Activated T-helper 1 cell treated with anti-CD3 and anti-CD28 coated beads, Interleukin-12 subunit alpha, Interleukin-12 subunit beta, Interleukin-2, Interleukin-4 antibody, amounts not matched to agents 30 ng/mL and 10 ng/mL and 1 ng/mL, durations not matched to agents 14 hours and 24 hours and 36 hours (primary cell): Measurements from ENCODE around the gene FAT1. TPM values are rescaled to one million over a fixed set of nuclear protein-coding genes. Genes with fewer than 3 reads are reported as not detected.
"Not testable (repeated sequence)": the region's sequence is repeated elsewhere in the genome, so short reads cannot be mapped to it uniquely, and the experiment has no call there.

ENCODE experiments used
- DNase-seq: peaks from one replicate; pipeline ENCODE4 v3.0.0; 2021; ENCODE audit warnings: low spot score
- H3K27ac Mint-ChIP-seq: one replicate; pipeline ENCODE4 v1.8.0; 2021; ENCODE audit warnings: mild to moderate bottlenecking, mixed read lengths
- H3K27me3 Mint-ChIP-seq: one replicate; pipeline ENCODE4 v1.8.0; 2022; ENCODE audit warnings: mild to moderate bottlenecking, moderate library complexity, mixed read lengths; ENCODE audit not compliant: insufficient read depth
- H3K36me3 Mint-ChIP-seq: one replicate; pipeline ENCODE4 v1.8.0; 2021; ENCODE audit warnings: low read depth, mixed read lengths
- H3K4me1 Mint-ChIP-seq: one replicate; pipeline ENCODE4 v1.8.0; 2021; ENCODE audit warnings: low read depth, mixed read lengths
- H3K4me3 Mint-ChIP-seq: one replicate; pipeline ENCODE4 v1.8.0; 2021; ENCODE audit warnings: mild to moderate bottlenecking, moderate library complexity, mixed read lengths
- H3K9me3 Mint-ChIP-seq: one replicate; pipeline ENCODE4 v1.8.0; 2021; ENCODE audit warnings: mixed read lengths
- intact Hi-C: fragments of 100-400 bp; cut with micrococcal nuclease; formaldehyde crosslinking; loops from one replicate; pipeline ENCODE4 v1.15.1; 2024
- total RNA-seq: library from RNA; stranded (reverse); gene quantifications from 2 replicates; pipeline ENCODE4 v1.2.3, GENCODE V29; 2022

The FAT1 gene
- 0.03 and 0.15 TPM in 2 replicates for total RNA-seq

GRCh38 chr4:186723292-186724057 lies at the start of gene FAT1:
TSS of gene FAT1 (minus strand) at chr4:186723856. CDS start at chr4:186709827, 14,029 bp downstream.
- peak within 1 kb of the TSS; percentile 12 for H3K27ac Mint-ChIP-seq
- no peaks in the 10 kb centered on the region for H3K36me3 Mint-ChIP-seq
- H3K4me3 Mint-ChIP-seq: peak within 1 kb of the TSS; percentile 51
- H3K27me3 Mint-ChIP-seq: peaks cover 45% of the 10 kb centered on the region
- no peak for DNase-seq
- H3K4me1 Mint-ChIP-seq: no peaks in the 10 kb centered on the region
- intact Hi-C loops: loop anchor here (10.0 kb wide), 1 partner anchor 1699 kb away; no protein-coding TSS in a partner anchor
- no peaks in the 10 kb centered on the region for H3K9me3 Mint-ChIP-seq

- no peaks in the 10 kb centered on the region for H3K36me3 Mint-ChIP-seq
- H3K27ac Mint-ChIP-seq: no peak overlapping the region
- no peaks in the 10 kb centered on the region for H3K27me3 Mint-ChIP-seq
- H3K4me3 Mint-ChIP-seq: no peak overlapping the region
- H3K9me3 Mint-ChIP-seq: peaks cover 4% of the 10 kb centered on the region
- DNase-seq: no peak
- no peaks in the 10 kb centered on the region for H3K4me1 Mint-ChIP-seq
- intact Hi-C loops: no loop called here
Observed at GRCh38 chr4:186772936-186773487, 49.4 kb upstream of the FAT1 start.

- Mint-ChIP-seq H3K36me3 (no peaks in the 10 kb centered on the region), H3K27me3 (no peaks in the 10 kb centered on the region), H3K4me1 (no peaks in the 10 kb centered on the region), H3K9me3 (peaks cover 9% of the 10 kb centered on the region), H3K4me3 (no peak overlapping the region), H3K27ac (no peak overlapping the region)
- intact Hi-C loops: no loop called here
- DNase-seq: no peak
Observed at GRCh38 chr4:186771624-186772023, 48.0 kb upstream of the FAT1 start.

GRCh38 chr4:186770481-186771175 lies 47.0 kb upstream of the FAT1 start:
- intact Hi-C loops: no loop called here
- H3K4me3 Mint-ChIP-seq: no peak overlapping the region
- no peaks in the 10 kb centered on the region for H3K27me3 Mint-ChIP-seq

GRCh38 chr4:186767794-186768193 lies 44.1 kb upstream of the FAT1 start:
- H3K9me3 Mint-ChIP-seq: peaks cover 9% of the 10 kb centered on the region
- no peak for DNase-seq
- no peaks in the 10 kb centered on the region for H3K4me1 Mint-ChIP-seq
- no peaks in the 10 kb centered on the region for H3K36me3 Mint-ChIP-seq
- no peaks in the 10 kb centered on the region for H3K27me3 Mint-ChIP-seq
- H3K4me3 Mint-ChIP-seq: no peak overlapping the region
- H3K27ac Mint-ChIP-seq: no peak overlapping the region
- intact Hi-C loops: no loop called here

More at GRCh38 chr4:186770481-186771175, 47.0 kb upstream of the FAT1 start:
- Mint-ChIP-seq H3K36me3 (no peaks in the 10 kb centered on the region), H3K27ac (no peak overlapping the region), H3K9me3 (peaks cover 9% of the 10 kb centered on the region), H3K4me1 (no peaks in the 10 kb centered on the region)
- no peak for DNase-seq

- Mint-ChIP-seq H3K27me3 (no peaks in the 10 kb centered on the region), H3K4me3 (no peak overlapping the region), H3K27ac (no peak overlapping the region), H3K36me3 (no peaks in the 10 kb centered on the region), H3K4me1 (no peaks in the 10 kb centered on the region), H3K9me3 (peaks cover 11% of the 10 kb centered on the region)
- DNase-seq: no peak
- intact Hi-C loops: no loop called here
Observed at GRCh38 chr4:186765673-186766546, 42.3 kb upstream of the FAT1 start.

GRCh38 chr4:186765138-186765537 lies 41.5 kb upstream of the FAT1 start:
- Mint-ChIP-seq H3K27ac (no peak overlapping the region), H3K4me3 (no peak overlapping the region), H3K9me3 (peaks cover 14% of the 10 kb centered on the region), H3K27me3 (no peaks in the 10 kb centered on the region), H3K4me1 (no peaks in the 10 kb centered on the region), H3K36me3 (no peaks in the 10 kb centered on the region)
- intact Hi-C loops: no loop called here
- no peak for DNase-seq

GRCh38 chr4:186764457-186764856 lies 40.8 kb upstream of the FAT1 start:
- Mint-ChIP-seq H3K4me3 (no peak overlapping the region), H3K27me3 (no peaks in the 10 kb centered on the region), H3K4me1 (no peaks in the 10 kb centered on the region), H3K9me3 (peaks cover 11% of the 10 kb centered on the region), H3K36me3 (no peaks in the 10 kb centered on the region), H3K27ac (no peak overlapping the region)
- intact Hi-C loops: no loop called here
- no peak for DNase-seq

- intact Hi-C loops: no loop called here
- H3K4me3 Mint-ChIP-seq: no peak overlapping the region
- H3K4me1 Mint-ChIP-seq: no peaks in the 10 kb centered on the region
- H3K36me3 Mint-ChIP-seq: no peaks in the 10 kb centered on the region
- no peaks in the 10 kb centered on the region for H3K27me3 Mint-ChIP-seq
- DNase-seq: no peak
- peaks cover 16% of the 10 kb centered on the region for H3K9me3 Mint-ChIP-seq
- no peak overlapping the region for H3K27ac Mint-ChIP-seq
Observed at GRCh38 chr4:186762865-186763264, 39.2 kb upstream of the FAT1 start.

- no peaks in the 10 kb centered on the region for H3K36me3 Mint-ChIP-seq
- H3K27ac Mint-ChIP-seq: no peak overlapping the region
- intact Hi-C loops: no loop called here
- H3K4me1 Mint-ChIP-seq: no peaks in the 10 kb centered on the region
- H3K27me3 Mint-ChIP-seq: no peaks in the 10 kb centered on the region
- no peak for DNase-seq
- no peak overlapping the region for H3K4me3 Mint-ChIP-seq
- H3K9me3 Mint-ChIP-seq: peaks cover 13% of the 10 kb centered on the region
Observed at GRCh38 chr4:186762361-186762760, 38.7 kb upstream of the FAT1 start.

GRCh38 chr4:186761956-186762355 lies 38.3 kb upstream of the FAT1 start:
- H3K4me3 Mint-ChIP-seq, H3K27ac Mint-ChIP-seq, intact Hi-C loops, H3K27me3 Mint-ChIP-seq, H3K4me1 Mint-ChIP-seq, H3K36me3 Mint-ChIP-seq, DNase-seq: not testable (repeated sequence)
- H3K9me3 Mint-ChIP-seq: peaks cover 15% of the 10 kb centered on the region

GRCh38 chr4:186761393-186761792 lies 37.7 kb upstream of the FAT1 start:
- no peaks in the 10 kb centered on the region for H3K4me1 Mint-ChIP-seq
- H3K36me3 Mint-ChIP-seq: no peaks in the 10 kb centered on the region

More at GRCh38 chr4:186761393-186761792, 37.7 kb upstream of the FAT1 start:
- Mint-ChIP-seq H3K27ac (no peak overlapping the region), H3K9me3 (peaks cover 20% of the 10 kb centered on the region), H3K4me3 (no peak overlapping the region), H3K27me3 (no peaks in the 10 kb centered on the region)
- intact Hi-C loops: no loop called here
- no peak for DNase-seq
